Measurements from ENCODE around the gene DNAJC17.

DNAJC17 gene

GRCh38 chr15:40766906-40767837 is 40.1 kb downstream of the DNAJC17 start:
- no peak for TF ChIP-seq CTCF (conservative IDR thresholded peaks at IDR 0.05; ENCODE audit: control insufficient read depth, insufficient read depth, low read depth, low read length)
- no peak overlapping the region for H3K4me3 ChIP-seq (ENCODE audit: control insufficient read depth, low read depth, low read length)
- DNase-seq (ENCODE audit: low read depth), result peak; percentile 41

- DNase-seq (ENCODE audit: low read depth), result peak; percentile 16
- no peak overlapping the region for H3K4me3 ChIP-seq (ENCODE audit: control insufficient read depth, low read depth, low read length)
- TF ChIP-seq CTCF (conservative IDR thresholded peaks at IDR 0.05; ENCODE audit: control insufficient read depth, insufficient read depth, low read depth, low read length), result no peak
Measured at GRCh38 chr15:40766194-40766815, 41.0 kb downstream of the DNAJC17 start.

GRCh38 chr15:40764629-40765103 is 42.6 kb downstream of the DNAJC17 start:
- no peak for TF ChIP-seq CTCF (conservative IDR thresholded peaks at IDR 0.05; ENCODE audit: control insufficient read depth, insufficient read depth, low read depth, low read length)
- peak; percentile 4 for DNase-seq (ENCODE audit: low read depth)
- peak overlapping the region; percentile 46 for H3K4me3 ChIP-seq (ENCODE audit: control insufficient read depth, low read depth, low read length)

- DNase-seq (ENCODE audit: low read depth), result peak; percentile 33
- peak within 1 kb of the TSS; percentile 46 for H3K4me3 ChIP-seq (ENCODE audit: control insufficient read depth, low read depth, low read length)
- TF ChIP-seq CTCF (conservative IDR thresholded peaks at IDR 0.05; ENCODE audit: control insufficient read depth, insufficient read depth, low read depth, low read length), result no peak
Measured at GRCh38 chr15:40763801-40764628, 43.3 kb downstream of the DNAJC17 start, which contains the start of gene GCHFR. TSS of gene GCHFR (plus strand) at chr15:40764068. CDS start at chr15:40764181, 113 bp downstream.

GRCh38 chr15:40762919-40763800 is 44.1 kb downstream of the DNAJC17 start:
- no peak for TF ChIP-seq CTCF (conservative IDR thresholded peaks at IDR 0.05; ENCODE audit: control insufficient read depth, insufficient read depth, low read depth, low read length)
- peak; percentile 33 for DNase-seq (ENCODE audit: low read depth)
- peak overlapping the region; percentile 46 for H3K4me3 ChIP-seq (ENCODE audit: control insufficient read depth, low read depth, low read length)

Data from fibroblast of mammary gland (primary cell).